Frontal cortex (tissue), 4 donors: ENCODE data around the gene KCNC2. TPM values are rescaled to one million over a fixed set of nuclear protein-coding genes. Genes with fewer than 3 reads are reported as not detected.
"Not testable (repeated sequence)": the region's sequence is repeated elsewhere in the genome, so short reads cannot be mapped to it uniquely, and the experiment has no call there.

Experiments
- DNase-seq, 2 donors: peaks; one replicate each; pipeline ENCODE4 v3.0.0; 2012; ENCODE audit warnings: low spot score in 2 of 2
- FAIRE-seq: peaks from 2 replicates; lab custom pipeline; 2012; peaks lifted over from hg19 to GRCh38; lab: Jason Lieb, UNC
- total RNA-seq: library from RNA; depleted of rRNA; stranded (reverse); fragments of >200 nt; gene quantifications from one replicate; pipeline ENCODE4 v1.2.3, GENCODE V29; 2014
- donor health status: control.
- donor health status: control.
- donor health status: control.

Gene KCNC2
- total RNA-seq: 22.4 TPM

DNA sequence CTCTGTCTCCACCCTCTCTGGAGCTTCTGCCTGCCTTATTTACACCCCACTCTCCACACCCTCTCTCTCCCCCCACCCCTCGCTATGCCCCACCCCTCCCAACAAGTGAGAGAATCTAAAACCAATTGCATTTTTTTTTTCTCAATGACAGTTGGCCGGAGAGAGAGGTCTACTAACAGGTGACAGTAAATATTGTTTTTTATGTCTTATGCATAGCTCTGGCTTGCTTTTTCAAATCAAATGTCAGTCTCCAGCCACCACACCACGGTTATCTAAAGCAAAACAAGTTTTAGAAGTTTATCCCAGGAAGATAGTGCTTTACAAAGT is at the start of gene KCNC2:
Gene KCNC2 (minus strand): TSS at position 28 of the 327 bp plus-strand sequence.
- DNase-seq (no peak), FAIRE-seq (no peak)

DNA sequence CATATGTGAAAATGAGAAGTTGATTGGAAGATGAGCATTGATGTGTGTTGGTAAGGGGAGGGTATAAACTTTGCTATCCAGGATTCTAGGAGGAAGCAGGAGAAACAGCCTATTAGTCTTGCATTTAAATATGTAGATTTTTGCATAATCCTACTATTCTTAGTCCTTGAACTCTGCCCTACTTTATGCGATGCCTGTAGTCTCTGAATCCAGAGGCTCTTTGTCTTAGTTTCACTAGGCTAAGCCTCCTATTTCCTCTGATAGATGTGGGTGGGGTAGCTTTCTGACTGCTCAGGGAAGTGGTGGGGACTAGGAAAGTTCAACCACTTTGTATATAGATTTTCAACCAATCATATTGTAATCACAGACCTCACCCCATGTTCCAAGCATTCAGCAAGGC is 49.5 kb upstream of the KCNC2 start:
- FAIRE-seq: no peak
- DNase-seq: no peak

- DNase-seq (no peak), FAIRE-seq (no peak)
Measured at GRCh38 chr12:75257510-75257909, 47.9 kb upstream of the KCNC2 start.

GRCh38 chr12:75245108-75245507 is 35.5 kb upstream of the KCNC2 start:
- no peak for DNase-seq
- no peak for FAIRE-seq

DNA sequence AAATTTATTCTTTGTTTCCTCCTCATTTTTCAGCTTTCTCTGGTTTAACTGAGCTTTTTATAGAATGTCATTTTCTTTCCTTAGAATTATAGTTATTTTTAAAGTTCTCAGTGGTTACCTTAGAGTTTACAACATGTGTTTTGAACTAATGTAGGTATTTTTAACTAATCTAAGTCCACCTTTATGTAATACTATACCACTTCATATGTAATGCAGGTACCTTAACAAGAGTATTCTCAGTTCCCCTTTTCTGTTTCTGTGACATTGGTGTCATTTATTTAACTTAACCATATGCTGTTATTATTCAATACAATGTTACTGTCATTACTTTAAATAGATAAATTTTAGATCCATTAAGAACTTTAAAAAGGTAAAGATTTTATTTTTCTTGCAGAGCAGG is 30.3 kb upstream of the KCNC2 start:
- no peak for FAIRE-seq
- DNase-seq: no peak

DNA sequence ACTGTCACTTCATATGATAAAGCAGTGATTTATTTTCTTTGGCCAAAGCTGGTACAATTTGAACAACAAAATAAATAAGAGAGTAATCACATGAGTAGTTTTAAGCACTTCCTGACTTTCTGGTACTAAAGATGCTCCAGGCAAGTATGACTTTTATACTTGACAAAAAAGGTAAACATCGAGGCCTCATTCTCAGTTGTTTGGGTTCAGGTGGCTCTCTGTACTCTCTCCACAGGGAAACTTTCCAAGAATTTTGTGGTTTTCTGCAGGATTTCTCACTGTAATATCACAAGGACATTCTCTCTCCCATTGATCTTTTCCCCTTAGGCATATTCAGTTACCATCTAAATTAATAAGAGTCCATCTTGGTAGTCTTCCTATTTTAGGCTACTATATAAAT is 26.6 kb upstream of the KCNC2 start:
- DNase-seq: no peak
- no peak for FAIRE-seq

DNA sequence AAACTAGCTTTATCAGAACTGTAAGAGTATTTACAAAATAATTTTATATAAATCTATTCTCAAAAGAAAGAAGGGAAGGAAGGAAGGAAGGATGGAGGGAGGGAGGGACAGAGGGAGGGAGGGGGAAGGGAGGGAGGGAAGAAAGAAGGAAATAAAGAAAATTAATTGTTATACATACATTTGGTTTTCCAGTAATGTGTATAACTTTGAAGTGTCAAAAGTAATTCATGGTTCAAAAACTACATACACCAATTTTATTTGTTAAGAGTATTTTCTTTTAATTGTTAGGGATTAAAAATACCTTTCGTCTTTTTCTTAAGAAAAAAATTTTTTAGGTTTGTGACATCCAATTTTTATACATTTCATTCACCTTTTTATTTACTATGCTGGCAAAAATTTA is 17.5 kb upstream of the KCNC2 start:
- FAIRE-seq (no peak), DNase-seq (no peak)

GRCh38 chr12:75212072-75212471 is 2.4 kb upstream of the KCNC2 start:
- no peak for DNase-seq

GRCh38 chr12:75208856-75209811 is 505 bp downstream of the KCNC2 start:
- DNase-seq (no peak), FAIRE-seq (no peak)

More at GRCh38 chr12:75212072-75212471, 2.4 kb upstream of the KCNC2 start:
- no peak for FAIRE-seq

DNA sequence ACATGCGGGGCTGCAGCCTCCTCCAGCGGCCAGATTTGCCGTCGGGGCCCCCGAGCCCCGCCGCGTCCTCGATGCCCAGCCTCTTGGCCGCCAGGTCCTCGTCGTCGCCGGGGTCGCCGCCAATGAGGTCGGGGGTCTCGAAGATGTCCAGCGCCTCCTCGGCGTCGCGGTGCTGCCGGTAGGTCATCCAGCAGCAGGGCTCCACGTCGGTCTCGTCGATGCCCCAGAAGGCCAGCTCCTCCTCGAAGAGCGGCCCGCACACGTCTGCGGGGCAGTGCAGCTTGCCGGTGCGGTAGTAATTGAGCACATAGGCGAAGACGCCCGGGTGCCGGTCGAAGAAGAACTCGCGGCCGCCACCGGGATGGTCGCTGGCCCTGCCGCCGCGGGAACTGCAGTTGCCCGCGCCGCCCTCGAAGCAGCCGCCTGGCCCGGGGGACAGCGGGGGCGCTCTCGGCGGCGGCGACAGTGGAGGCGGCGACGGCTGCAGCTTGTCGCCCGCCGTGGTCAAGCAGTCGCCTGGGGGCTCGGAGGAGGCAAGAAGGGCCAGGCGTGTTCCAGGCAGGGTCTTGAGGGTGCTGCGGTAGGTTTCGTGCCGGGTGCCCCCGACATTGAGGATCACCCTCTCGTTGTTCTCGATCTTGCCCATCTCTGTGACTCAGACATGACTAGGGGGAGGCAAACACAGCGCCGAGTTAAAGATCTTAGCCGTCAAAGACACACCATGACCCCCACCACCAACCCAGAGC is 2.1 kb downstream of the KCNC2 start:
- FAIRE-seq (no peak), DNase-seq (no peak)

- DNase-seq: no peak
- FAIRE-seq: no peak
Measured at GRCh38 chr12:75205558-75205957, 4.1 kb downstream of the KCNC2 start.

DNA sequence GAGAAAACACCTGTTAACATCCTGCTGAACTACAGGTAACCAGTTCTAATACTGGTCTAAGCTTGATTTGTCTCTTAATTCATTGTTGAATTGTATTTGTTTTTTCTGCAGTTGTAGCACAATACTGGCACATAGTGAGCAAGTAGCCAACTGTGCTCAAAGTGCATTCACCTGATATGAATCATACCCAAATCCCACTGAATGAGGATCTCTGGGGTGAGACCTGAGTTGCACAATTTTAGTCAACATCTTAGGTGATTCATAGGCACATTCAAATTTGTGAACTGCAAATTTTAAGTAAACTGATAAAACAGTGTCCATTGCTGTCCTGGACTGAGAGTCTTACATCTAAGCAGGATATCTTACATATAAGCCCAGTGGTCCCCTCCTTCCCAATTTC is 12.8 kb downstream of the KCNC2 start:
- DNase-seq: no peak
- no peak for FAIRE-seq

- FAIRE-seq: no peak
Measured at GRCh38 chr12:75196408-75196807, 13.2 kb downstream of the KCNC2 start.

DNA sequence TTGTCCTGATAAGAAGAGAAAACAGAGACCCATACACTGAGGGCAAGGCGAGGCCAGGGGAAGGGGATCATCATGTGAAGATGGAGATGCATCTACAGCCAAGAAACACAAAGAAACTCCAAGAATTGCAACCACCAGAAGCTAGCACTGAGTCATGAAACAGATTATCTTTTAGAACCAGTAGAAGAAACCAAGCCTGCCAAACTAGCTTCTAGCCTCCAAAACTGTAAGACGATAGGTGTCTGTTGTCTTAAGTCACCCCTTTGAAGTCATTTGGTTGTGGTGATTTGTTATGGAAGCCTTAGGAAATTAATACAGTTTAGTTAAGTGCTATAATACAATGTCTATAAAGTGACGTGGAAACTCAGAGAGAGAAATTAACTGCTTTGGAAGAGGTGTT is 15.4 kb downstream of the KCNC2 start:
- no peak for DNase-seq
- FAIRE-seq: no peak

More at GRCh38 chr12:75196408-75196807, 13.2 kb downstream of the KCNC2 start:
- DNase-seq: no peak

DNA sequence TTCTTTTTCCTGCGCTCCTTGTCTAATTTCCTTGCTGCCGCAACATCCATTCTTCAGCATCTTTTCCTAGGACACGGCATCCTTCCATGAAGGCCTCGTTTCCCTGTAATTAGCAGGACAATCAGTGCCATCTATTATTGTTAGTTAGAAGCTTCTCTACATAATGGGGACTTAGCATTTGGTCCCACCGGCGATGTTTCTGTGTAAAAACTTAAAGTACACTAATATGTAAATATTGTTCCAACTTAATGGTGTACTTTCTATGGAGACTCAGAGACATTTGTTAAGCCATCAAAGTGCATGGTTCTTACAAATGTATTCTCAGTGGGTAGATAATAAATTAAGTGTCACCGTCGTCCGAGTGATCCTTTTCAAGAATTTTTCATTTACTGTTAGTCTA is 17.4 kb downstream of the KCNC2 start:
- no peak for DNase-seq
- no peak for FAIRE-seq

DNA sequence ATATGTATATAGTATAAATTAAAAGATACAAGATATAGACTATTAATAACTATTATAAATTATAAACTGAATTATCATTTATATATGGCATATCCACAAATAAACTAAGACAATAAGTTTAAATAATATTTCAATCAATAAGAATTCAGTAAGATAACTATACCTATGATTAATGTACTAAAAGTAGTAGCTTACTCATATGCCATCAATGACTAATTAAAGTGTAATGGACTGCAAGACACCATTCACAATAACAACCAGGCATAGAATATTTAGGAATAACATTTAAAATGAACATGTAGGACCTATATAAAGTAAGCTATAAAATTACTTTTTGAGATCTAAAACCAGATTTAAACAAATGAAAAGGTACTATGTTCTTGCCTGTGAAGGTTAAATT is 18.8 kb downstream of the KCNC2 start:
- FAIRE-seq: peak; percentile 83
- DNase-seq: no peak

DNA sequence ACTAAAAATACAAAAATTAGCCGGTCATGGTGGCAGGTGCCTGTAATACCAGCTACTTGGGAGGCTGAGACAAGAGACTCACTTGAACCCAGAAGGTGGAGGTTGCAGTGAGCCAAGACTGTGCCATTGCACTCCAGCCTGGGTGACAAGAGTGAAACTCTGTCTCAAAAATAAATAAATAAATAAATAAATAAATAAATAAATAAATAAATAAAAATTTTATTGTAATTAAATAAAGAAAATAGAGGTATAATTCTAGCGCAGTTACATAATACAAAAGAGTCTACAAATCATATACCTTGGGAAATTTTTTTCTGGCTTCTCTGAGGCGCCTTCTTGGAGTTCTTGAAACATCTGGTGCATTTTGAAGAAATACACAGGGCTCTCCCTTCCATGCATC is 23.8 kb downstream of the KCNC2 start:
- not testable (repeated sequence) for FAIRE-seq

GRCh38 chr12:75184516-75184915 is 25.1 kb downstream of the KCNC2 start:
- no peak for DNase-seq

More for the DNA sequence above, 23.8 kb downstream of the KCNC2 start:
- not testable (repeated sequence) for DNase-seq

DNA sequence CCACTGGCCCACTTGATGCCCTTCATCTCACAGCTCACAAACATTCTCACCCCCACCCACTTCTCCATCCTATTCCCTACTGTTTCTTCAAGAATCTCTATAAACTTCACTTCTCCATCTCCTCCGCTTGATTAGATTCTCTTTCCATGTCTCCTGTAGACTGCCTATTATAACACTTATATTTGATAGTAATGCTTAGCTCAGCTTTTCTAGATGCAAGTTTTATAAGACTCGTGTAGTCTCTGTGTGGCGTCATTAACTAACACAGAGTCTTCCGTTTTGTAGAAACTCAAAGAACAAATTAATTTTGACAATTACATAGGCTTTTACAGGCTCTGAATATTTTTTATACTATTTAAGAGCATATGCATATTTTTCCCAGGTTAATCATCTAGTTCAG is 25.7 kb downstream of the KCNC2 start:
- DNase-seq (no peak), FAIRE-seq (no peak)

More at GRCh38 chr12:75184516-75184915, 25.1 kb downstream of the KCNC2 start:
- no peak for FAIRE-seq

DNA sequence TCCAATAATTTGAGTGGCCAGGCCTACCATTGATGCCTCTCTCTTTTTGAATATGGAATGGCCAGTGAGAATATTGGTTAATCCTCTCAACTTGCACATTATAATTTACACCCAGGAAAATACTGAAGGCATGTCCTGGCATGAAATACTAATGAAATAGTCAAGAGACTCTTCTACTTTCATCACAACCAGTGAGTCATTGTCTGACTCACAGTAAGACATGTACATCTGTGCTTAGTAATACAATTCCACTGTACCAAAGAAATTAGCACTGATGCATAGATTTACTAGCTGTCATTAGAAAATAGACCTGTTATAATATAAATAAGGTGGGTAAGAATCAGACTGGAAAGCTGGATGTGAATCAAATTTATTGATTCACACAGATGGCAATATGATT is 31.6 kb downstream of the KCNC2 start:
- FAIRE-seq: no peak
- no peak for DNase-seq

- FAIRE-seq: no peak
Measured at GRCh38 chr12:75172611-75173010, 37.0 kb downstream of the KCNC2 start.

More at GRCh38 chr12:75172611-75173010, 37.0 kb downstream of the KCNC2 start:
- DNase-seq: no peak
